ENCODE measurements around the gene CNGA3.
A peak's percentile ranks its signal among the peaks of the same experiment; 100 is the strongest.

CNGA3 gene

DNA sequence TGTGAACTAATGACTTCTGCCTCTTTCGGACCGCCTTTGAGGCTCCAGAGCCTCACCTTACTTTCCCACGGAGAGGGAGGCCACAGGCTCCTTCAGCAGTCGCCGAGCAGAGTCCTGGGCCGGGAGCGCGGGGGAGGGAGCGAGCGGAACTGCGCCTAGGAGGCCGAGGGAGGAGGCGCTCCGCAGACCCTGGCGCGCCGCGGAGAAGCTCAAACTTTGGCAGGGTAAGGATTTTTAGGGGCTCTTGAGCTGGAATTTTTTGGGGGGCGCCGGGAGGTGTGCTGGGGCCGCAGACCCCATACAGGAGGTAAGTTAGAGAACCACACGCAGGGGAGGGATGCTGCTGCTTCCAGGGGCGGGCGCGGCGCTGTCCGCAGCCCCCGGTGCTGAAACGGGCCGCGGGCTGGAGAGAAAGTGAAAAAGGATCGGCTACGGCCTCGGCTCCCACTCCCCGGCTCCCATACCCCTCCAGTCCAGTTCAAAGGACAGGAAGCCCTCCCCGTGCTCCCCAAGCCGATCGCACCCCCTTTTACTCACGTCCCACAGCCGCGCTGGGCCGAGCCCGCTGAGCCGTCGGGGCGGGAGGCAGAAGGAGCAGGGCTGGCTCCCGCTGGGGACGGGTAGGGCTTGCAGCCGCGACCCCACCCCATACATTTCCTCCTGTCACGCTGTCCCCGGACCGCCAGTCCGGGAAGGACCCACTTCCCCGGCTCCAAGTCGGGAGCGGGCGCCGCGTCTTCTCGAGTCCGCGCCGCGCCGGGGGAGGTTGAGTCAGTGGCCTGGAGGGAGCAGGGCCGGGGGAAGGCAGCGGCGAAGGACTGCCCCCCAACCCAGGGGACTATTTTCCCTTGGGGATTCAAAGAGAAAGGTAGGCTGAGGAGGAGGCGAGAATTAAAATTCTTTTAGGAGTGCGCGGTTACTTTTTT, at the start of gene CNGA3:
TSS of gene CNGA3 (plus strand) at position 146 of the 926 bp plus-strand sequence. CDS start 23,520 bp downstream, outside the sequence.
- TF ChIP-seq, protein P1, sequence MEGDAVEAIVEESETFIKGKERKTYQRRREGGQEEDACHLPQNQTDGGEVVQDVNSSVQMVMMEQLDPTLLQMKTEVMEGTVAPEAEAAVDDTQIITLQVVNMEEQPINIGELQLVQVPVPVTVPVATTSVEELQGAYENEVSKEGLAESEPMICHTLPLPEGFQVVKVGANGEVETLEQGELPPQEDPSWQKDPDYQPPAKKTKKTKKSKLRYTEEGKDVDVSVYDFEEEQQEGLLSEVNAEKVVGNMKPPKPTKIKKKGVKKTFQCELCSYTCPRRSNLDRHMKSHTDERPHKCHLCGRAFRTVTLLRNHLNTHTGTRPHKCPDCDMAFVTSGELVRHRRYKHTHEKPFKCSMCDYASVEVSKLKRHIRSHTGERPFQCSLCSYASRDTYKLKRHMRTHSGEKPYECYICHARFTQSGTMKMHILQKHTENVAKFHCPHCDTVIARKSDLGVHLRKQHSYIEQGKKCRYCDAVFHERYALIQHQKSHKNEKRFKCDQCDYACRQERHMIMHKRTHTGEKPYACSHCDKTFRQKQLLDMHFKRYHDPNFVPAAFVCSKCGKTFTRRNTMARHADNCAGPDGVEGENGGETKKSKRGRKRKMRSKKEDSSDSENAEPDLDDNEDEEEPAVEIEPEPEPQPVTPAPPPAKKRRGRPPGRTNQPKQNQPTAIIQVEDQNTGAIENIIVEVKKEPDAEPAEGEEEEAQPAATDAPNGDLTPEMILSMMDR (IDR thresholded peaks at IDR 0.05), result no peak
- no peaks in the 10 kb centered on the region for H3K36me3 Mint-ChIP-seq (ENCODE audit: low read depth)
- peak within 1 kb of the TSS; percentile 69 for H3K4me3 Mint-ChIP-seq
- peaks cover 100% of the 10 kb centered on the region for H3K27me3 Mint-ChIP-seq (ENCODE audit: low read depth, poor library complexity)
- peak; percentile 87 for DNase-seq
- no peak within 1 kb of the TSS for H3K27ac Mint-ChIP-seq
- H3K9me3 Mint-ChIP-seq, result peaks cover 13% of the 10 kb centered on the region
- H3K4me1 Mint-ChIP-seq, result peaks cover 5% of the 10 kb centered on the region

DNA sequence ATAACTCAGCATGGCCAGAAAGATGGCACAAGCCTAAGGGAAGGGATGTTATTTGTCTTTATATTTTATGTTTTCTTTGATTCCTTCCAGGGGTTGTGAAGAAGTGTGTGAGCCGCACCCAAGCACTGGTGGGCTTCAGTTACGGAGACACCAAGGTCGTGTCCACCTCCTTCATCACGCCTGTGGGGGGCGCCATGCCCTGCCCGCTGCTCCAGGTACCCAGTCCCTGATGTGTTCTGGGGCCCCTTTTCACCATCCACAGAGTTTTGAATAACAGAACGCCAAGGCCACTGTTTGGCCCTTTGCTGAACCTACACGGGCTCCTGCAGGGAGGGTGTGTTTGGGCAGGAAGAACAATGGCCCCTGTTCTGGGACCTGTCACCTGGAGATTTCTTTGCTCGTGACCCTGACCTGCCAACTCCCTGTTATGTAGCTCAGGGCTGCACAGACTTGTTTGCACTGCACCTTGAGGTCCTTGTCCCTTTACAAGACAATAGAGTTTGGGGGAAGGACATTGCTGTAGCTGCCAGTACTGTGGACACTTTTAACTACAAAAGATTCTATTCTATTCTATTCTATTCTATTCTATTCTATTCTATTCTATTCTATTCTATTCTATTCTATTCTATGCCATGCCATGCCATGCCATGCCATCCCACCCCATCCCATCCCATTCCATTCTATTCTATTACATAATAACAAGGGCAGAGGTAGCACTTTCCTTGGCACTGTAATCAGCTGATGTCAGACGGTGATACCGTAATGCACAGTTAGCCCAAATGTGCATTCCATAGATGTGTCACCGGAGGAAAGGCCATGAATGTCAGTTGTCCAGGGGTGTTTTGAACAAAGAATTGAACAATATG, 48.2 kb upstream of the CNGA3 start:
- H3K36me3 Mint-ChIP-seq (ENCODE audit: low read depth), result no peaks in the 10 kb centered on the region
- H3K9me3 Mint-ChIP-seq, result no peaks in the 10 kb centered on the region
- H3K4me3 Mint-ChIP-seq, result no peak overlapping the region
- TF ChIP-seq, protein P1 (IDR thresholded peaks at IDR 0.05), result no peak
- peaks cover 32% of the 10 kb centered on the region for H3K4me1 Mint-ChIP-seq
- peaks cover 11% of the 10 kb centered on the region for H3K27me3 Mint-ChIP-seq (ENCODE audit: low read depth, poor library complexity)
- no peak overlapping the region for H3K27ac Mint-ChIP-seq
- DNase-seq, result no peak

DNA sequence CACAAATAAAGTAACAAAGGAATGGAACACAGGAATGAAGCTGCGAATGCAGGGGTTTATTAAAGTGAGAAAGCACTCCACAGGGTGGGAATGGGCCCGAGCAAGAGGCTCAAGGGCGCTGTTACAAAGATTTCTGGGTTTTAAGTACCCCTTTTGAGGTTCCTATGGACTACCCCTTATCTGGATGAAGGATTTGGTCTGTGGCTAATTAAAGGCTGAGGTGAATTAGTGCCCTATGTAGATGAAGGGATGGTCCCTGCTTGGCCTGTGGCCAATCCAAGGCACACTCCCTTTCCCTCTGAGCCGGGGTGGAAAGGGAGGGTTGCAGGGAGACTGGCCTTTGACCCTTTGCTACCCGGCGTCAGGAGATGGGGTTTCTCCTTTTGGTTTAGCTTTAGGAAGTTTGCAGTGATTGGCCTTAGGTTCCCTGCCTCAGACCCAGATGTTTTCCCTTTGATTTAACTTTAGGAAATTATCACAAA, 47.5 kb upstream of the CNGA3 start:
- TF ChIP-seq, protein P1 (IDR thresholded peaks at IDR 0.05), result no peak
- no peak for DNase-seq
- Mint-ChIP-seq H3K4me3 (no peak overlapping the region), H3K36me3 (ENCODE audit: low read depth) (no peaks in the 10 kb centered on the region), H3K27me3 (ENCODE audit: low read depth, poor library complexity) (peaks cover 11% of the 10 kb centered on the region), H3K9me3 (no peaks in the 10 kb centered on the region), H3K27ac (no peak overlapping the region), H3K4me1 (peaks cover 32% of the 10 kb centered on the region)

DNA sequence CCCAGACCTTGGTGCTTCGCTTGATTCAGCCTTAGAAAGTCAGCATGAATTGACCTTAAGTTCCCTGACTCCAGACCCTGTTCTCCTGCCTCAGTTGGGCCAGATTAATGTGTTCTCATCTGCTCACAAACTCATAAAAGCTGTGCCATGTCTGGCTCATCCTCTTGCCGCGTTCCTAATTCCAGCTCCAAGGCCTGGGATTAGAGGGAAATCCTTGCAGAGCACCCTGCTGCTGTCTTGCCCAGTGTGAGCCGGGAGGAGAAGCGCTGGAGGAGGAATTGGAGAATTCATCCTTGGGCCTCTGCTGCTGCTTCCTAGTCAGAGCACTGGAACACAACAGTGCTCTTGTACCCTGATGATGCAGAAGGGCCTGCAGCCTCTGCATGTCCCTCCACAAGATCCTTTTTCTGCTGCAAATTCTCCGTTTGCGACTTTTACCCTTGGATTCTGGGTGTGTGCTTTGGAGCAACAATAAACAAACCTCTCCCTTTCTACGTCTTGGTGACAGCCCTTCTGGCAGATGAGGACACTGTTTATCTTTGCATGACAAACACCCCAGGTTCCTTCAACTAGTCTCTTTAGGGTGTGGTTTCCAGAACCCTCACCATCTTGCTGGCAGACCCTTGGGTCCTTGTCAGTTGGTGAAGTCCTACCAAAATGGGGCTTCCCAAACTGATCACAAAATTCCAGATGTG, 46.9 kb upstream of the CNGA3 start:
- DNase-seq, result no peak

More for the DNA sequence above, 46.9 kb upstream of the CNGA3 start:
- no peak overlapping the region for H3K4me3 Mint-ChIP-seq
- TF ChIP-seq, protein P1 (IDR thresholded peaks at IDR 0.05), result no peak
- peaks cover 32% of the 10 kb centered on the region for H3K4me1 Mint-ChIP-seq
- H3K27ac Mint-ChIP-seq, result peak overlapping the region; percentile 74
- H3K27me3 Mint-ChIP-seq (ENCODE audit: low read depth, poor library complexity), result peaks cover 15% of the 10 kb centered on the region
- H3K36me3 Mint-ChIP-seq (ENCODE audit: low read depth), result no peaks in the 10 kb centered on the region
- H3K9me3 Mint-ChIP-seq, result no peaks in the 10 kb centered on the region
